ENCODE results near the gene RAD9A. TPM values are rescaled to one million over a fixed set of nuclear protein-coding genes. Genes with fewer than 3 reads are reported as not detected.

Gene RAD9A
- total RNA-seq, 2 donors from 2014 or later = 22.6 to 49.4 TPM

DNA sequence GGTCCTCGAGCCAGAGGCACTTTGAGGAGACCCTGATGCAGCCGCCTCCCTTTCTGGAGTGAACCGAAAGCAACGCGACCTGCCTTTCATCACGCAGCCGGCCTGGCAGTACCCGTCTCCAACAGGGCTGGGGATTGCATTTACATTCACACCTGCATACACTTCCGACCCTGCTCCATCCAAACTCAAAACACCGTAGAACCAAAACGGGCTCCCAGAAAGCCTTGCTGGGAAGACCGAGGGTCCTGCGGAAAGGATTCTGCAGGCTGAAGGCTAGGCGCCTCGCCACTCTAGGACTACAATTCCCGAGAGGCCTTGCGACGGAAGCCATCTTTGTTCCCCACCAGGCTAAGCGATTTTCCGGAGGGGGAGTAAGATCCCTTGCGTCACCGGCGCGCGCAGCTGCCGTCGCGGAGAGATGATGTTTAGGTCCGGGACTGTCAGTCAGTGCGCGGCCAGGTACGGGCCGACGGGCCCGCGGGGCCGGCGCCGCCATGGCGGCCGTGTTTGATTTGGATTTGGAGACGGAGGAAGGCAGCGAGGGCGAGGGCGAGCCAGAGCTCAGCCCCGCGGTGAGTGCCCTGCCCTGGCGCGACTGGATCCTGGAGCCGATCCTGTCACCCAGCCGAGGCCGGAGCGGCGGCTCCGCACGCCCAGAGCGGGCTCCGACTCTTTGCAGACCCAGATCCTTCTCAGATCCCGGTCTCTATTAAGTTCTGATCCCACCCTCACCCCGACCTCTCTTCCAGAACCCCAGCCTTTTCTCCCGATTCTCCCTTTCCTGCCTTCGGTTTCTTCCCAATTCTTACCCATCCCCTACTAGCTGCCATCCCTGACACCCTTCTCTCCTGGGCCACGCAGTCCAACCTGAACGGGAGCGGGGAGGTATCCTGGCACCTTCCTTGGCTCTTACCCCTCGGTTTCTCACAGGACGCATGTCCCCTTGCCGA, 36.5 kb downstream of the RAD9A start, which contains the start of gene RPS6KB2:
Gene RPS6KB2, plus strand, starts transcription at position 443 of the 950 bp plus-strand sequence. Its CDS starts 52 bp downstream, at position 495.
- H3K4me3 ChIP-seq = peak within 1 kb of the TSS; percentile 92 to 93
- H3K9me3 ChIP-seq = no peaks in the 10 kb centered on the region
- peaks cover 23% of the 10 kb centered on the region for H3K4me1 ChIP-seq
- 0 to 1% methylated on average over 22 to 68 of the region's 68 CpGs for WGBS, 2 donors
- peak; percentile 85 to 95 (median 94) for TF ChIP-seq POLR2A (IDR thresholded peaks at IDR 0.05)
- TF ChIP-seq, protein P1, sequence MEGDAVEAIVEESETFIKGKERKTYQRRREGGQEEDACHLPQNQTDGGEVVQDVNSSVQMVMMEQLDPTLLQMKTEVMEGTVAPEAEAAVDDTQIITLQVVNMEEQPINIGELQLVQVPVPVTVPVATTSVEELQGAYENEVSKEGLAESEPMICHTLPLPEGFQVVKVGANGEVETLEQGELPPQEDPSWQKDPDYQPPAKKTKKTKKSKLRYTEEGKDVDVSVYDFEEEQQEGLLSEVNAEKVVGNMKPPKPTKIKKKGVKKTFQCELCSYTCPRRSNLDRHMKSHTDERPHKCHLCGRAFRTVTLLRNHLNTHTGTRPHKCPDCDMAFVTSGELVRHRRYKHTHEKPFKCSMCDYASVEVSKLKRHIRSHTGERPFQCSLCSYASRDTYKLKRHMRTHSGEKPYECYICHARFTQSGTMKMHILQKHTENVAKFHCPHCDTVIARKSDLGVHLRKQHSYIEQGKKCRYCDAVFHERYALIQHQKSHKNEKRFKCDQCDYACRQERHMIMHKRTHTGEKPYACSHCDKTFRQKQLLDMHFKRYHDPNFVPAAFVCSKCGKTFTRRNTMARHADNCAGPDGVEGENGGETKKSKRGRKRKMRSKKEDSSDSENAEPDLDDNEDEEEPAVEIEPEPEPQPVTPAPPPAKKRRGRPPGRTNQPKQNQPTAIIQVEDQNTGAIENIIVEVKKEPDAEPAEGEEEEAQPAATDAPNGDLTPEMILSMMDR (IDR thresholded peaks at IDR 0.05) = no peak
- peak; percentile 99 to 100 (median 99) for DNase-seq
- H3K27me3 ChIP-seq = no peaks in the 10 kb centered on the region
- H3K36me3 ChIP-seq (replicated peaks in 1 of 2; ENCODE audit: insufficient read depth in 1 of 2, low read depth in 2 of 2) = peaks cover 0 to 4% of the 10 kb centered on the region in 2 donors
- intact Hi-C loops (cut with DNase I) = no loop called here
- peak within 1 kb of the TSS; percentile 79 to 91 (median 86) for H3K27ac ChIP-seq
- ATAC-seq = peak; percentile 96

DNA sequence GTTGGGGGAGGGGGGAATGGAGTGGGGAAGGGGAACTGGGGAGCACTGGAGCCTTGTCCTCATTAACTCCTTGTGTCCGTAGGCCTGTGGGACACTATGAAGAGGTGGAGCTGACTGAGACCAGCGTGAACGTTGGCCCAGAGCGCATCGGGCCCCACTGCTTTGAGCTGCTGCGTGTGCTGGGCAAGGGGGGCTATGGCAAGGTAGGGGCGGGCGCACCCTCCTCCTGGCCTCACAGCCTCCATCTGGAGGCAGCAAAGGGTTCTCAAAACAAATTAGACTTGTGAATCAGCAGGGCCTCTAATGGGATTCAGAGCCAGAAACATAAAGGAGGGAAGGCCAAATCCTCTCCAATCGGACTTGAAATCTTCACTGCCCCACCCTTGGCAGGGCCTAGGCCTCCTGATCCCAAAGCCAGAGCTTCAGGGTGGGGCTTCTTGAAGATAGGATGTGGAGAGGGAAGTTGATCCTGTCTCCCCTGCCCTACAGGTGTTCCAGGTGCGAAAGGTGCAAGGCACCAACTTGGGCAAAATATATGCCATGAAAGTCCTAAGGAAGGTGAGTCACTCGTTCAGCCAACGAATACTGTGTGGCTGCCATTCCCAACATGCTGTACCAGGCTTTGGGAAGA, 37.4 kb downstream of the RAD9A start:
- ATAC-seq (no peak), DNase-seq (no peak)
- WGBS, 2 donors = 33 to 47% methylated on average over 8 to 12 of the region's 12 CpGs
- H3K4me3 ChIP-seq = peak overlapping the region; percentile 92 to 93
- no peaks in the 10 kb centered on the region for H3K9me3 ChIP-seq
- no peaks in the 10 kb centered on the region for H3K27me3 ChIP-seq
- intact Hi-C loops (cut with DNase I) = no loop called here
- H3K27ac ChIP-seq = peak overlapping the region; percentile 79 to 91 (median 86)
- H3K36me3 ChIP-seq (replicated peaks in 1 of 2; ENCODE audit: insufficient read depth in 1 of 2, low read depth in 2 of 2) = peaks cover 0 to 4% of the 10 kb centered on the region in 2 donors
- peaks cover 23% of the 10 kb centered on the region for H3K4me1 ChIP-seq
- TF ChIP-seq, protein P1 (IDR thresholded peaks at IDR 0.05) = no peak
- no peak for TF ChIP-seq POLR2A (IDR thresholded peaks at IDR 0.05)

DNA sequence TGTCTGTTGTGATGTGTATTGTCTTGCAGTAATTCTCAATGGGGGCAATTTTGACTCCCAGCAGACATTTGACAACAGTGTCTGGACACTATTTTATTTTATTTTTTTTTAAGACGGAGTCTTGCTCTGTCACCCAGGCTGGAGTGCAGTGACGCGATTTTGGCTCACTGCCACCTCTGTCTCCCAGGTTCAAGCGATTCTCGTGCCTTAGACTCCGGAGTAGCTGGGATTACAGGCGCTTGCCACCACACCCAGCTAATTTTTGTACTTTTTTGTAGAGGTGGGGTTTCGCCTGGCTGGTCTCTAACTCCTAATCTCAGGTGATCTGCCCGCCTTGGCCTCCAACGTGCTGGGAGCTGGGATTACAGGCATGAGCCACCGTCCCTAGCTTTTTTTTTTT, 37.9 kb downstream of the RAD9A start:
- peaks cover 23% of the 10 kb centered on the region for H3K4me1 ChIP-seq
- intact Hi-C loops (cut with DNase I) = no loop called here
- peak in 1 of 4 donors; percentile 14 for DNase-seq
- ATAC-seq = no peak
- H3K36me3 ChIP-seq (replicated peaks in 1 of 2; ENCODE audit: insufficient read depth in 1 of 2, low read depth in 2 of 2) = peaks cover 0 to 4% of the 10 kb centered on the region in 2 donors
- 58 to 69% methylated on average over 11 of the region's 11 CpGs for WGBS, 2 donors
- no peak for TF ChIP-seq POLR2A (IDR thresholded peaks at IDR 0.05)
- TF ChIP-seq, protein P1 (IDR thresholded peaks at IDR 0.05) = no peak
- H3K27ac ChIP-seq = no peak overlapping the region
- H3K4me3 ChIP-seq = no peak overlapping the region
- no peaks in the 10 kb centered on the region for H3K27me3 ChIP-seq
- H3K9me3 ChIP-seq = no peaks in the 10 kb centered on the region

GRCh38 chr11:67431346-67432249, 39.8 kb downstream of the RAD9A start:
- no peaks in the 10 kb centered on the region for H3K9me3 ChIP-seq
- ATAC-seq (no peak), DNase-seq (no peak)
- H3K27ac ChIP-seq = no peak overlapping the region
- WGBS, 2 donors = 84 to 92% methylated on average over 22 to 24 of the region's 24 CpGs
- peaks cover 0 to 4% of the 10 kb centered on the region in 2 donors for H3K36me3 ChIP-seq (replicated peaks in 1 of 2; ENCODE audit: insufficient read depth in 1 of 2, low read depth in 2 of 2)
- H3K4me1 ChIP-seq = peaks cover 23% of the 10 kb centered on the region
- H3K27me3 ChIP-seq = no peaks in the 10 kb centered on the region
- intact Hi-C loops (cut with DNase I) = no loop called here
- TF ChIP-seq POLR2A (IDR thresholded peaks at IDR 0.05) = no peak
- TF ChIP-seq, protein P1 (IDR thresholded peaks at IDR 0.05) = no peak
- H3K4me3 ChIP-seq = no peak overlapping the region

Data from body of pancreas (tissue), 4 donors.